Thoracic aorta (tissue), 2 donors: Measurements from ENCODE around the gene PSTPIP2. TPM values are rescaled to one million over a fixed set of nuclear protein-coding genes. Genes with fewer than 3 reads are reported as not detected.
"Not testable (repeated sequence)": the region's sequence is repeated elsewhere in the genome, so short reads cannot be mapped to it uniquely, and the experiment has no call there.

Experiments
- ATAC-seq: fragments of 150-250 bp; one replicate; pipeline ENCODE4 v1.8.0; 2017; ENCODE audit warnings: low read depth; ENCODE audit not compliant: insufficient number of reproducible peaks, low FRiP score
- DNase-seq: peaks from one replicate; pipeline ENCODE4 v3.0.0-alpha.2; 2020; ENCODE audit warnings: low spot score
- H3K27ac ChIP-seq, 2 donors: fragments of 200-600 bp; sonication (generic); 1 replicate in 1 of 2; 2 replicates in 1 of 2; pipeline ENCODE4 v1.5.1; 2016; ENCODE audit warnings: mild to moderate bottlenecking in 2 of 2, moderate library complexity in 2 of 2
- H3K27me3 ChIP-seq: fragments of 200-600 bp; sonication (generic); replicated peaks from 2 replicates; pipeline ENCODE4 v1.6.0; 2016; ENCODE audit warnings: mild to moderate bottlenecking; ENCODE audit not compliant: insufficient read depth
- H3K36me3 ChIP-seq: fragments of 200-600 bp; sonication (generic); one replicate; pipeline ENCODE4 v1.5.1; 2016
- H3K4me1 ChIP-seq, 2 donors: fragments of 200-600 bp; sonication (generic); 1 replicate in 1 of 2; 2 replicates in 1 of 2; pipeline versions ENCODE4 v1.5.1 to v1.6.0; 2016; ENCODE audit warnings: low read depth in 2 of 2, mild to moderate bottlenecking in 1 of 2; ENCODE audit not compliant: control insufficient read depth in 1 of 2
- H3K4me3 ChIP-seq: fragments of 200-600 bp; sonication (generic); 2 replicates; pipeline ENCODE4 v1.5.1; 2016; ENCODE audit warnings: mild to moderate bottlenecking
- H3K9me3 ChIP-seq: fragments of 200-600 bp; sonication (generic); 2 replicates; pipeline ENCODE4 v1.5.1; 2016
- total RNA-seq, 2 donors: library from RNA; depleted of rRNA; stranded (reverse); fragments of >200 nt; gene quantifications; one replicate each; pipeline versions ENCODE4 v1.1.0 to v1.2.3, GENCODE V29; 2016
- TF ChIP-seq, protein P1 (sequence below): fragments of 200-600 bp; sonication (generic); IDR thresholded peaks from one replicate; pipeline ENCODE4 v1.5.1; 2019; ENCODE audit warnings: antibody characterized with exemption

Gene PSTPIP2
- total RNA-seq, 2 donors from 2014 or later, result 11.9 to 21.5 TPM

DNA sequence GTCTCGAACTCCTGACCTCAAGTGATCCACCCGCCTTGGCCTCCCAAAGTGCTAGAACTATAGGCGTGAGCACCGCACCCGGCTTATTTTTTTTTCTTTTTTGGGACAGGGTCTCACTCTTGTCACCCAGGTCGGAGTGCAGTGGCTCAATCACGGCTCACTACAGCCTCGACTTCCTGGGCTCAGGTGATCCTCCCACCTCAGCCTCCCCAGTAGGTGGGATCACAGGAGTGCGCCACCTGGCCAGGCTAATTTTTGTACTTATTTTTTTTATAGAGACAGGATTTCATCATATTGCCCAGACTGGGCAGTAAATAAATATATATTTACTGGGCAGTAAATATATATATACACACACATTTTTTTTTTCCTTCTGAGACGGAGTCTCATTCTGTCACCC lies 23.5 kb upstream of the PSTPIP2 start:
- Histone ChIP-seq H3K27ac (no peak overlapping the region), H3K4me3 (no peak overlapping the region), H3K36me3 (peaks cover 18% of the 10 kb centered on the region), H3K4me1 (peaks cover 21 to 31% of the 10 kb centered on the region in 2 donors), H3K9me3 (no peaks in the 10 kb centered on the region), H3K27me3 (no peaks in the 10 kb centered on the region)
- TF ChIP-seq, protein P1, sequence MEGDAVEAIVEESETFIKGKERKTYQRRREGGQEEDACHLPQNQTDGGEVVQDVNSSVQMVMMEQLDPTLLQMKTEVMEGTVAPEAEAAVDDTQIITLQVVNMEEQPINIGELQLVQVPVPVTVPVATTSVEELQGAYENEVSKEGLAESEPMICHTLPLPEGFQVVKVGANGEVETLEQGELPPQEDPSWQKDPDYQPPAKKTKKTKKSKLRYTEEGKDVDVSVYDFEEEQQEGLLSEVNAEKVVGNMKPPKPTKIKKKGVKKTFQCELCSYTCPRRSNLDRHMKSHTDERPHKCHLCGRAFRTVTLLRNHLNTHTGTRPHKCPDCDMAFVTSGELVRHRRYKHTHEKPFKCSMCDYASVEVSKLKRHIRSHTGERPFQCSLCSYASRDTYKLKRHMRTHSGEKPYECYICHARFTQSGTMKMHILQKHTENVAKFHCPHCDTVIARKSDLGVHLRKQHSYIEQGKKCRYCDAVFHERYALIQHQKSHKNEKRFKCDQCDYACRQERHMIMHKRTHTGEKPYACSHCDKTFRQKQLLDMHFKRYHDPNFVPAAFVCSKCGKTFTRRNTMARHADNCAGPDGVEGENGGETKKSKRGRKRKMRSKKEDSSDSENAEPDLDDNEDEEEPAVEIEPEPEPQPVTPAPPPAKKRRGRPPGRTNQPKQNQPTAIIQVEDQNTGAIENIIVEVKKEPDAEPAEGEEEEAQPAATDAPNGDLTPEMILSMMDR, result no peak
- ATAC-seq, result no peak
- no peak for DNase-seq

- ATAC-seq, H3K27ac ChIP-seq, H3K9me3 ChIP-seq, H3K27me3 ChIP-seq, H3K4me1 ChIP-seq, DNase-seq, H3K4me3 ChIP-seq: not testable (repeated sequence)
- peaks cover 77% of the 10 kb centered on the region for H3K36me3 ChIP-seq
Observed at GRCh38 chr18:46088501-46088900, 16.4 kb upstream of the PSTPIP2 start.

DNA sequence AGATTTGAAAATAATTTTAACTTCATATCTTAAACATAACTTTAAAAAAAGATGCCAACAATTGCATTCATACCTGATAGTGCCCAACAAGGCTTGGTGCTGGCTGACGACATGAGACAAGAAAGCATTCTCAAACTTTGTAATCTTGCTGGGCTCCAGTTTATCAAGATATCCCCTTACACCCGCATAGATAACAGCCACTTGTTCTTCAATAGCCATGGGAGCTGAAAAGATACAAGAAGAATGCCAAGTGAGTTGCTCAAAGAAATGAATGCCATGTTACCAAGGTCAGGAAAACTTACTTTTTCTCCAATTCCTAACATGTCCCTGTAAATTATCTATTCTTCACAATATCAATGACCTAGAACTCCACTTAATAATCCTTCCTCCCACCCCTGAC lies 12.4 kb upstream of the PSTPIP2 start:
- DNase-seq (no peak), ATAC-seq (no peak)
- H3K4me1 ChIP-seq, result no peaks in the 10 kb centered on the region
- no peaks in the 10 kb centered on the region for H3K9me3 ChIP-seq
- TF ChIP-seq, protein P1, result no peak
- no peak overlapping the region for H3K4me3 ChIP-seq
- peaks cover 78% of the 10 kb centered on the region for H3K36me3 ChIP-seq
- no peak overlapping the region for H3K27ac ChIP-seq
- no peaks in the 10 kb centered on the region for H3K27me3 ChIP-seq

DNA sequence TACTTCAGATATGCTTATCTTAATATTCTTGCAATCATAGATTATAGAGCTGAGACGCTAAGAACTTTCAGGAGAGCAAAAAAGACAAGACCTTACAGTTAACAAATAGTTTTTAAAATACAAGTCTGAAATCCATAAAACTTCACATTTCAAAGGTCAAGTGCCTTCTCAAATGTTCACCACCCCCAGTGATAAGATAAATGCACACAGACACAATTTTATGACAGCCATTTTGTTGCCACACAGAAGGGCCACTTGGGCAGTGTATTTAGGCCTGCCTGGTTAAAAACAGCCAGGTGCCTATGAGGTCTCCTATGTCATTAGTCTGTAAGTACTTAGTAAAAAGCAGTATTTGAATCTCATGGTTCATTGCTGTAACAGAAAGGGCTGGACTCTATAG lies 8.1 kb upstream of the PSTPIP2 start:
- Histone ChIP-seq H3K4me3 (no peak overlapping the region), H3K9me3 (no peaks in the 10 kb centered on the region), H3K27ac (no peak overlapping the region), H3K27me3 (no peaks in the 10 kb centered on the region), H3K36me3 (peaks cover 36% of the 10 kb centered on the region), H3K4me1 (no peaks in the 10 kb centered on the region)
- ATAC-seq (no peak), DNase-seq (no peak)
- TF ChIP-seq, protein P1, result no peak

- Histone ChIP-seq H3K4me3 (no peak overlapping the region), H3K27ac (no peak overlapping the region), H3K36me3 (peaks cover 28% of the 10 kb centered on the region), H3K4me1 (no peaks in the 10 kb centered on the region), H3K27me3 (no peaks in the 10 kb centered on the region), H3K9me3 (no peaks in the 10 kb centered on the region)
- TF ChIP-seq, protein P1, result no peak
- no peak for DNase-seq
- no peak for ATAC-seq
Observed at GRCh38 chr18:46079336-46079735, 7.3 kb upstream of the PSTPIP2 start.
